GM19099 (cell line): ENCODE measurements around the gene PAX7.

Experiments
- POLR2A ChIP-seq: IDR thresholded peaks from 3 replicates; pipeline ENCODE4 v1.6.1; 2011; ENCODE audit warnings: low read depth; ENCODE audit not compliant: insufficient read length; ENCODE audit errors: extremely low read depth

PAX7 gene

GRCh38 chr1:18644973-18645746 lies 14.5 kb downstream of the PAX7 start:
- no peak for TF ChIP-seq POLR2A

- no peak for TF ChIP-seq POLR2A
Observed at GRCh38 chr1:18645747-18646090, 15.1 kb downstream of the PAX7 start.

- no peak for TF ChIP-seq POLR2A
Observed at GRCh38 chr1:18646091-18646785, 15.6 kb downstream of the PAX7 start.

GRCh38 chr1:18646786-18647410 lies 16.3 kb downstream of the PAX7 start:
- TF ChIP-seq POLR2A: no peak

- TF ChIP-seq POLR2A: no peak
Observed at GRCh38 chr1:18647681-18648214, 17.1 kb downstream of the PAX7 start.

- TF ChIP-seq POLR2A: no peak
Observed at GRCh38 chr1:18649693-18650370, 19.2 kb downstream of the PAX7 start.

- TF ChIP-seq POLR2A: no peak
Observed at GRCh38 chr1:18651713-18652112, 21.1 kb downstream of the PAX7 start.

GRCh38 chr1:18652791-18653190 lies 22.1 kb downstream of the PAX7 start:
- no peak for TF ChIP-seq POLR2A

- TF ChIP-seq POLR2A: no peak
Observed at GRCh38 chr1:18653367-18653766, 22.7 kb downstream of the PAX7 start.

GRCh38 chr1:18653916-18654315 lies 23.3 kb downstream of the PAX7 start:
- TF ChIP-seq POLR2A: no peak

- TF ChIP-seq POLR2A: no peak
Observed at GRCh38 chr1:18654599-18654998, 24.0 kb downstream of the PAX7 start.

- no peak for TF ChIP-seq POLR2A
Observed at GRCh38 chr1:18657506-18658201, 27.0 kb downstream of the PAX7 start.

GRCh38 chr1:18658831-18659230 lies 28.2 kb downstream of the PAX7 start:
- TF ChIP-seq POLR2A: no peak

- TF ChIP-seq POLR2A: no peak
Observed at GRCh38 chr1:18661404-18662285, 31.0 kb downstream of the PAX7 start.
